GM19239 (cell line): Measurements from ENCODE around the gene RPGRIP1L.

Experiments
- DNase-seq: peaks from one replicate; pipeline ENCODE4 v3.0.0; 2011; ENCODE audit warnings: low spot score; ENCODE audit not compliant: insufficient read length
- FAIRE-seq: peaks from 2 replicates; lab custom pipeline; 2011; peaks lifted over from hg19 to GRCh38; lab: Jason Lieb, UNC

The RPGRIP1L gene

GRCh38 chr16:53703590-53704444 is at the start of gene RPGRIP1L, which contains the start of gene FTO:
TSS of gene RPGRIP1L (minus strand) at chr16:53703859. CDS start at chr16:53700723, 3,136 bp downstream.
TSS of gene FTO (plus strand) at chr16:53704156.
- FAIRE-seq = peak; percentile 94
- peak; percentile 88 for DNase-seq

GRCh38 chr16:53753431-53753830 is 49.8 kb upstream of the RPGRIP1L start:
- FAIRE-seq (no peak), DNase-seq (no peak)

DNA sequence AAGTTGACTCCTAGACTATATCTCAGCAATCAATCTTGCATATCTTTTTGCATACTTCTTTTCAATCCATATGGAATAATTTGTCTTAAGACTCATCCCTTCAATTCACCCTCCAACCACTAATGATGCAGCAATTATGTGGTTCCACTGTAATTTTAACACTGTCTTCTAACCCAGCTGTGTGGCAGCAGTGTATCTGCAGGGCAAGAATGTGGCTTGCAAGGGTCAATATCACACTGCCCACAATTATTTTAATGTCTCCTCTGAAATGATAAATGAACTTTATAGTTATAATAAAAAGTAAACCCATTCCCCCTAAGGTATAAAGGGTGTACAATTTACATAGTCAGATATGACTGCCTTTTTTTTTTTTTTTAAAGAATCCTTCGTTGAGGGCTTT is 48.9 kb upstream of the RPGRIP1L start:
- FAIRE-seq (no peak), DNase-seq (no peak)

- DNase-seq (no peak), FAIRE-seq (no peak)
These were observed 42.2 kb upstream of the RPGRIP1L start for GRCh38 chr16:53745753-53746266.

GRCh38 chr16:53745086-53745485 is 41.4 kb upstream of the RPGRIP1L start:
- FAIRE-seq (no peak), DNase-seq (no peak)

DNA sequence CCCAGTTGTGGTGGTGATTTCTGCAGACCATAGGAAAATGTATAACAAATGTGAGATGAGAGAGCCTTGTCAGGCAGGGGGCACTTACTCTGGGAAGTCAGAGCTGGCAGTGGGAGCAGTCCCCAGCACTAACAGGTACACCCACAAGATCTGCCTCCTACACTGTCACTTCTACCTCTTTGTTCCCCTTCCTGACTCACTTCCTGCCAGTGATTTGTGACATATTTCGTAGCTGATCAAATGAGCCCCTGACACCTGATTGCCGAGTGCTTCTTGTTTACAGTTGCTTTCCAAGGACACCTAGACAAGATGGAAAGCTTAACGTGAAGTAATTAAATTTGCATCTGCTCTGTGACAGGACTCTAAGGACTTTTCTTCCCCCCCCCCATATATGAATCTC is 40.8 kb upstream of the RPGRIP1L start:
- DNase-seq (no peak), FAIRE-seq (no peak)

GRCh38 chr16:53743149-53743566 is 39.5 kb upstream of the RPGRIP1L start:
- FAIRE-seq (no peak), DNase-seq (no peak)

- no peak for FAIRE-seq
- DNase-seq = no peak
These were observed 37.9 kb upstream of the RPGRIP1L start for GRCh38 chr16:53741546-53741945.

DNA sequence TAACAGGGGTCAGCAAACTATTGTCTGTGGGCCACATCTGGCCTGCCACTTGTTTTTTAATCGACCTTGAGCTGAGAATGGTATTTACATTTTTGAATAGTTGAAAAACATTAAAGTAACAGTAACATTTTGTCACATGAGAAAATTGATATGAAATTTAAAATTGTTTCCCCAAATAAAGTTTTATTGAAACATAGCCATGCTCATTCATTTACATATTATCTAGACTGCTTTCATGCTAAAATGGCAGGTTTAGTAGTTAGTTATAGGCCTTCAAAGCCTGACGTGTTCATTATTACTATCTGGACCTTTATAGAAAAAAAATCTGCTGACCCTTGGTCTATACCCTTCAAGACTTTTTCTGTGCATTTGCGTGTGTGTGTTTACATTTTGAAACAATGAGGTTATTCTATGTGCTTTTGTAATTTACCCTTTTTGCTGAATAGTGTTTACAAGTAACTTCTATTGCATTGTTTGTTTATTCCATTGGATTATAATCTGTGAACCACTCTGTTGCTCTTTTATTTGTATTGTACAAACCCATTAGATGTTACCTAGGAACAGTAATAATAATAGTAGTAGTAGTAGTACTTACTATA is 37.4 kb upstream of the RPGRIP1L start:
- DNase-seq (no peak), FAIRE-seq (no peak)

- DNase-seq = no peak
These were observed 36.8 kb upstream of the RPGRIP1L start for GRCh38 chr16:53740476-53740875.

DNA sequence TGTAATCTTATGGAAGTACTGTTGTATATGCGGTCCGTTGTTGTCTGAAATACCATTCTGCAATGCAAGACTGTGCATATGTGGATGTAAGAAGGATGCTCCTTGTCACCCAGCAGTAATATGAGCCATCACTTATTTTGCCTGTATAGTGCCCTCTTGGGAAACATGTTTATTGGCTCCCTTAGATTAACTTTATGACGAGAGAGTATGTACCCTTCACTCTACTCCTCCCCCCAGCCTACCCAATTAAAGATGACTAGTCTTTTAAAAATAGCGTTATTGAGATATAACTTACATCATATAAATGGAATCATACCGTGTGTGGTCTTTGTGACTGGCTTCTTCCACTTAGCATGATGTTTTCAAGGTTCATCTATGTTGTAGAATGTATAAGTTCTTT is 33.9 kb upstream of the RPGRIP1L start:
- FAIRE-seq = no peak

More at GRCh38 chr16:53740476-53740875, 36.8 kb upstream of the RPGRIP1L start:
- FAIRE-seq = no peak

DNA sequence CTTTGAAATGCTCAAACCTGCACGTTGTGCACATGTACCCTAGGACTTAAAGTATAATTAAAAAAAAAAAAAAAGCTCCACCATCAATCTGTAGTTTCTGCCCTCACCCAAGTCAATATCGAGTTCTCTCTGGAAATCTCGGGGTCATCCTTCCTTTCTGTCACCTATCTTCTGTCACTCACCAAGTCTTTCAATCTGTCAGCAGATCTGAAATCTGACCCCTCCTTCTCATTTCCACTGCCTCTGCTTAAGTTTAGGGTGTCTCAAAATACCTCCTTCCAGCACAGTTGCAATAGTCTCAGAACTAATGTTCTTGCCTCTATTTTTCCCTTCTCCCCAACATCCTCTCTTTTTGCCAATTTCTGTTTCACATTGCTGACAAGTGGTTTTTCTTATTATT is 32.6 kb upstream of the RPGRIP1L start:
- DNase-seq (no peak), FAIRE-seq (no peak)

More for the DNA sequence above, 33.9 kb upstream of the RPGRIP1L start:
- DNase-seq = no peak

DNA sequence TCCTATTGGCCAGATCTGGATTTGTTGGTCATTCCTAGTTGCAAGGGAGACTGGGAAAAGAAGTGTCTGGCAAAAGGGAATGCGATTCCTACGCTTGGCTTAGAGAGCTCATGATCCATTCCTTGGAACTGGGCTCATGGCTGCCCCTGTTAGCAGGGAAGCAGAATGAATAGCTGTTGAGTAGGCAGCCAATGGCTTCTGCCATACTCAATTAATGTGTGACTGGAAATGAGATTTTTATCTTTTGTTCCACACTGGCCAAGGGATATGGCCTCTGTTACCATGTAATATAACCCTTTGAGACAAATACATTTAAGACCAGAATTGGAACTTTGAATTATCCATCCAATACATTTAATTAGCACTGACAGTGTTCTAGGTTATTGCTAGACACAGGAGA is 31.2 kb upstream of the RPGRIP1L start:
- FAIRE-seq = no peak
- no peak for DNase-seq

- FAIRE-seq (no peak), DNase-seq (no peak)
These were observed 28.8 kb upstream of the RPGRIP1L start for GRCh38 chr16:53732296-53732929.

DNA sequence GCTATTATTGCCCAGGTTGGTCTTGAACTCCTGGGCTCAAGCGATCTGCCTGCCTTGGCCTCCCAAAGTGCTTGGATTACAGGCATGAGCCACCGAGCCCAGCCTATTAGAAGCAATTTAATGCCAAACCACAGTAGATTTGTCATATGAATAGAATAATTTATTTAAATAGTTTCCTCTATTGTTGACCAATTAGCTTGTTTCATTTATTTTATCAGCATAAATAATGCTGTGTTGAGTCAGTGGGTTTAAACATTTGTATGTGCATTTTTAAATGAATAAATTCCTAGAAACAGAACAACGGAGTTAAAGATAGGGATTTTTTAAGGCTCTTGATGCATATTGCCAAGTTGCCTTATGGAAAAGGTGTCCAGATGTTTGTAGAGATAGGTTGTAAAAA is 27.0 kb upstream of the RPGRIP1L start:
- FAIRE-seq (no peak), DNase-seq (no peak)

DNA sequence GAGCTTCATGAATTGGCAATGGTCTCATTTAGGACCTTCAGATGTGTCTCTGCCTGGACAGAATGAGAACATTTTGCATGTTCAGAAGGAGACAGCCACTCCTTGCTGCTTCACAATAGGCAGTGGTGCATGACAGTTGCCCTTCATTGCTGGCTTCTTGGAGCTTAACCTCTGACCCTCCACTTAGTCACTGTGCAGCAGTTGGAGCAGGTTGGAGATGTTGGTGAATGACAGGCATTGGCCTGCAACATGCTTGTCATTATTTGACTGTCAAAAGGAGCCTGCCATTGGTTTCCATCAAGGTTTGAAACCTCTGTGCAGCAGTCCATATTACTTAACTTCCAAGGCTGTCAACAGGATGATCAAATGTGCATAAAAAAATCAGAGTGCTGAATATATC is 23.0 kb upstream of the RPGRIP1L start:
- DNase-seq = no peak
- no peak for FAIRE-seq

DNA sequence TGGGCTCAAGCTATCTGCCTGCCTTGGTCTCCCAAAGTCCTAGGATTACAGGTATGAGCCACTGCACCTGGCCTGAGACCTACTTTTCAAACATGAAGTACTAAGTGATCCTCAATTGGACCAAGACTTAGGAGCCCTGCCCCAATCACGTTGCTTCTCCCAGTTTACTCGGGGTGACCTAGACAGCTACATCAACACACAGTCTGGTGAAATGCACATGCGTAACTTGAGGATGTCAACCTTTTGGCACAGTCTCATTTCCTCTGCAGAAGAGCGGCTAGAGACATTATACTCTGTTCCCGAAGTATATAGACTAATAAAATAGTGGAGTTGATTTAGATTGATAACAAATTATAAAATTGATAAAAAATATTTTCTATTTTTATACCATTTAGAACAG is 17.4 kb upstream of the RPGRIP1L start:
- FAIRE-seq = no peak

GRCh38 chr16:53717577-53717976 is 13.9 kb upstream of the RPGRIP1L start:
- FAIRE-seq (no peak), DNase-seq (no peak)

More for the DNA sequence above, 17.4 kb upstream of the RPGRIP1L start:
- DNase-seq = no peak

- DNase-seq (no peak), FAIRE-seq (no peak)
These were observed 11.3 kb upstream of the RPGRIP1L start for GRCh38 chr16:53715023-53715384.

- DNase-seq = no peak
- no peak for FAIRE-seq
These were observed 10.8 kb upstream of the RPGRIP1L start for GRCh38 chr16:53714205-53715022.
